NCI-H2196 treated with DMSO at 0.1 percent for 48 hours (cell line): Measurements from ENCODE around the gene CABLES1.
A peak's percentile ranks its signal among the peaks of the same experiment; 100 is the strongest.
"Not testable (repeated sequence)": the region's sequence is repeated elsewhere in the genome, so short reads cannot be mapped to it uniquely, and the experiment has no call there.

Experiments
- DNase-seq: peaks from one replicate; lab custom pipeline; 2025; ENCODE audit not compliant: unreplicated experiment; lab: John Stamatoyannopoulos, UW

CABLES1 gene

DNA sequence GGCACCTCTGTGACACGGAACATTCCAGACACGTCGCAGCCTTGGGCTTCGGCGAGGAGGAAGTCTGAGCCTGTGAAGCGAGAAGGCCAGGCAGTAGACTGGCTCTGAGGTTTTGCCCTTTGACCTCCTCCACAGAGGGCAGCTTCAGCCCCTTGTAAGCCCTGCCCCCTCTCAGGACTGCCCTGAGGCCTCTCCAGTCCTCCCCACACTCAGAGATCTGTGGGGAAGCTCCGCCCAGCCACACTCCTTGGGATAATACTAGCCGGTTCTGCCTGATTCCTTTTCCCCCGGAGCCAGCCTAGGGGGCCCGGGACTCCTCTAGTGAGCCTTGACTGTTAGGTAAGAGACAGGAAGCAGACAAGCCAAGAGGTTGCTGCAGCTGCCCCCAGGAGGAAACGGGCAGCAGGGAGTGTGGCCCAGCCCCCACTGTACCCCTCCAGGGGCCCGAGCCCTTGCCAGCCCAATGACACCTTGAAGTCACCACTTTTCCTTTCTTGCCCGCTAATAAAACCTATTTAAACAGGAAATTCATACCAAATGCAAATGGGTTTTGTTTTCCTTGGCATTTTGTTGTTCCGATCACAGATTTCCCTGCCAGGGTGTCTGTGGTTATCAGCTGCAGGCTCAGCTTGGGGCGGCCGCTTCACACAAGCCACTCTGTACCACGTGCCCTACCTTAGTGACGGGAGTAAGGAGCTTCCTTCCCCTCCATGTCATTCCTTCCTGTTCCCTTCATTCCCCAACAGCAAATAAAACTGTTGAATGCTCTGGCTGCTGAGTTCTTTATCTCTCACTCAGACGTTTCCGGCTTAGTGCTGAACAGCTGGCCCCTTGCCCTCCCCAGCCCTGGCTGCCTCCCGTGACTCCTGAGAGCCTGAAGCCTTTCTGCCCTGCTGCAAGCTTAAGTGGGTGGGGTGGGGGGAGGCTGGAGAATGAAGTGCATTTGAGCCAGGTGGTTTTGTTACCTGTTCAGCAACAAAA, 124.7 kb downstream of the CABLES1 start:
- peak; percentile 92 for DNase-seq

DNA sequence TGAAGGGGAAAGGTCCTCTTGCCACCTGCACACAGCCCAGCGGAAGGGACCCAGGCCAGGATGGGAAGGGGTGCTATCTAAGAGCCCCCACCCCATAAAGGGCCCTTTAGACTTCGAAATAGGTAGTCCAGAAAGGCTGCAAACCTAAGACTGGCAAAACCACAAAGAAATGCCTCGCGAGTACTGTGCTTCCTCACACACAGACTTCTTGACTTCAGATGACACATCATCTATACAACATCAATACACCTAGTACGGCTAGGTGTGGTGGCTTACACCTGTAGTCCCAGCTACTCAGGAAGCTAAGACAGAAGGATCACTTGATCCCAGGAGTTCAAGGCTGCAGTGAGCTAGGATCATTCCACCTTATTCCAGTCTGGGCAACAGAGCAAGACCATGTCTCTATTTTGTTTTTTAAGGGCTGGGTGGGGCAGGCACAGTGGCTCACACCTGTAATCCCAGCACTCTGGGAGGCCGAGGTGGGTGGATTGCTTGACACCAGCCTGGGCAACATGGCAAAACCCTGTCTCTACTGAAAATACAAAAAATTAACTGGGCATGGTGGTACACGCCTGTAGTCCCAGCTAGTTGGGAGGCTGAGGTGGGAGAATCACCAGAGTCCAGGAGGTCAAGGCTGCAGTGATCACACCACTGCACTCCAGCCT, 125.8 kb downstream of the CABLES1 start:
- no peak for DNase-seq

DNA sequence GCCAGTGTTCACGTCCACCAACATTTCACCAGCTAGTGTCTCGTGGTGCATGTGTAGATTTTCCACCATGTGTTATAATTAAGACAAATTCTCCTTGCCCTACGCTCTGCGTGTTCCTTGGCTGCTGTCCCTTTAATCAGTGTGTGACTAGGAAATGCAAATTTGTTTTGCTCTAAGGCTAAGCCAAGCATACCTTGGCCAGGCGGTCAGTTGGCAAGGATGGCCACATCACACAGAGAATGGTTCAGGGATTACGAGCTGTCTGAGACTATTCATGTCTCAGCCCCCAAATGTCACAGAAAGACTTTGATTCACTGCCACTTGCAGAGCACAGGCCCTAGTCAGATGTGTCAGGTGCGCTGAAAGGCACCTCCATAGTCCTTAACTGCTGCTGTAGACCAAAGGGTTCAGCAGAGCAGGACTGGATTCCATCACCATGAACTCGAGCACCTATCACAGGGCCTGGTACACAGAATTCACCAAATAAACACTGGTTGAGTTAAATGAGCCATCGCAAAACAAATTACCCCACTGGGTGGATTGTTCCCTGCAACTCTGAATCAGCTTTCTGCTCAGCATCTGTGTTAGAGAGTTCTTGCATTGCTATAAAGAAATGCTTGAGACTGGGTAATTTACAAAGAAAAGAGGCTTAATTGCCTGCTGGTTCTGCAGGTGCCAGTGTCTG, 128.4 kb downstream of the CABLES1 start:
- DNase-seq = no peak

DNA sequence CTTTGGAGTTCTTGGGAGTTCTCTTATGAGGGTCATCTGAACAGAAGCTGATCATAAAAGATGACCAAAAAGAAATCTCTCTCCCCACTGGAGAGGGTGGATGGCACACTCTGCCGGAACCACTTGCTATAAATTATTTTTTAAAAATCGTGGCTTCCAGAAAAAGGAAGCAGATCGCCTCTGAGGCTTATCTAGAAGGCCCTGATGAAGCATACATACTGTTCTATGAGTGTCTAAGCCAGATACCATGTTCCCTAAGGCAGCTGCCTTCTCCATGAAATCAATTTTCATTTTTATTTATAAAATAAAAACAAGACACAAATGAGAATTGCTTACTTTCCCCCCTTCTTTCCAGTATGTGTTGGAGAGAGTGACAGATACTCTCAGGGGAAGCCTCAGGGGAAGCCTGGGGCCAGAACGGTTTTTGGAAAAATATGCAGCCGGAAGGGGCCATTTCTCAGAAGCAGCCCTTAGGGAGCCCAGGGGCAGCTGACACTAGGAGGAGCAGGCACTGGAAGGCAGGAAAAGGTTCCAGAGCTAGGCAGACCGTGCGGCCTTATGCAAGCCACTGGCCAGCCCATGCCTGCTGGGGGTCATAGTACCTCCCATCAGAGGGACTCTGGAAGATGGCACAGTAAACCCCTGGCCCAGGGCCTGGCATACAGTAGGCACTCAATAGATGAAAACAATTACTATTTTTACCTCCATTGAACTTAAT, 130.6 kb downstream of the CABLES1 start:
- no peak for DNase-seq

DNA sequence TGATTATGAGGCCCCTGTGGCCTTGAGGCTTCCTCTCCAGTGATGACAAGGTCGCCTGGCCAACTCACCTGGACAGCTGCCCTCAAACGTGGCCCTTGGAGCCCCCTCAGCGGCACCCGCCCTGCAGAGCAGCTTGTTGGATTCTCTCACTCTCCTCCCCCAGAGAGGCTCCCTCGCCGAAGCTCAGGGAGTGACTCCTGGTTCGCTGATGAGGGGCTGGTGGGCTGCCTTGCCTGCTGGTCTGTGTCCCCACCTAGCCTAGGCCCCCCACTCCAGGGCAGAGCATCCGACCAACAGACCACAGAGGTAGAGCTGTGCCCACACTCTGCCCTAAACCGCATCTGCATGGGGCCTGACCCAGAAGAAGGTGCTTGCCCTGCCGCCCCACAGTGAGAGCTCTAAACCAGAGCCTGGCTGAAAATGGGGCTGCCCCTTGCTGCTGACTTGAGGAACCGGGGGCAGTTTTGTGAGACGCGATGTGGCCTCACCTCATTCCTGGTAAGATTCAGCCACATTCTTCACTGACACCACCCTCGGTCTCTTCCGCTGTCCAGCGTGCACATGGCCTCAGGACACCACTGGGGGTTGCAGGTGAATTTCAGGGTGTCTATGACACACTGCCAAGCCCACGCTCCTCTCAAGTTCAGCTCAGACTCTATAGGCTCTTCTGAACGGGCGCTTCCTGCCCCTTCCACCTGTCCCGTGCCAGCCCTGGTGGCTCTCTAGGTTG, 131.6 kb downstream of the CABLES1 start:
- DNase-seq = no peak

DNA sequence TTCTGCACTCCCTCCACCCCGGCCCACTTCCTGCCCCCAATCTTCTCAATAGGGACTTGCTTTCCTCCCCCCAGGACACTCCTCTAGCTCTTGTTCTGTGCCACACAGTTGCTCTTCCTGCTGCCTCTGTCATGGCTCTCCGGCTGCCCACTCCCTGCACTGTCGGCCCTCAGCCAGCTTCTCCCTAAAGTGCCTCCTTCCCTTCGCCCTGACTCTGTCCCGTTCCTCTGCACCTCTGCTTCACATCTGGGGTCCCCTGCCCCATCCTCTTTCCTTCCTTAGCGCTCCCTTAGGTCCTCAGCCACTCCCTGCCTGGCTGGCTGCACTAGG, 132.1 kb downstream of the CABLES1 start:
- no peak for DNase-seq

DNA sequence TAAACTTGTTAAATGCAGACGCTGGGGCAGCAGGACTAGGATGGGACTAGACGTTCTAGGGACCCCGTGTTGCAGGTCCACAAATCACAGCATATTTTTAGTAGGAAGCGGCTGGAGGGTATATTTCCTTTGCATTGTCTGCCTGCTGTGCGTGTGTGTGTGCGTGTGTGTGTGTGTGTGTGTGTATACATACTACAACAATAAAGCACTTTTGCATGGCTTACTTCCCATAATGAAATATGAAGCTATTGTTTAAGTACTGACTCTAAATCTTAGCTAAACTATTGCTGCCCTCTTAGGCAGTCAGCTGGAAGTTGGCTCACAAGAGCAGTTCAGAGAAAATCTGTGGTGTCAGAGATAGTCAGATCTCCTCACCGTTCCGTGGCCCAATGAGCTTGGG, 133.4 kb downstream of the CABLES1 start:
- no peak for DNase-seq

DNA sequence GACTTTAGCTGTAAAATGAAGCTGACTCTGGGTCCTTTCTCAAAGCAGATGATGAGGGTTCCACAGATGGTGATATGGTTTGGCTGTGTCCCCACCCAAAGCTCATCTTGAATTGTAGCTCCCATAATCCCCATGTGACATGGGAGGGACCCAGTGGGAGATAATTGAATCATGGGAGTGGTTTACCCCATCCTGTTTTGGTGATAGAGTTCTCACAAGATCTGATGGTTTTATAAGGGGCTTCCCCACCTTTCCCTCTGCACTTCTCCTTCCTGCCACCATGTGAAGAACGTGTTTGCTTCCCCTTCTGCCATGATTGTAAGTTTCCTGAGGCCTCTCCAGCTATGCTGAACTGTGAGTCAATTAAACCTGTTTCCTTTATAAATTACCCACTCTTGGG, 133.8 kb downstream of the CABLES1 start:
- not testable (repeated sequence) for DNase-seq

DNA sequence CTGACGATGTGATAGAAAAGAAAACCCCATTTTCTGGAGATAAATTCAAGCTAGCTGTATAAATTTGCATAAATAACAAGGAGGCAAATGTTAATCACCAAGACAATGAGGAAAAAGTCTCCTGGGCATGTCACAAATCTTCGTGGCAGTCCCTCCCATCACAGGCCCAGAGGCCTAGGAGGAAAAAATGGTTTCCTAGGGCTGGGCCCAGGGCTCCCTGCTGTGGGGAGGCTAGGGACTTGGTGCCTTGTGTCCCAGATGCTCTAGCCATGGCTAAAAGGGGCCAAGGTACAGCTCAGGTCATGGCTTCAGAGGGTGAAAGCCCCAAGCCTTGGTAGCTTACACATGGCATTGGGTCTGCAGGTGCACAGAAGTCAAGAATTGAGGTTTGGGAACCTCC, 134.6 kb downstream of the CABLES1 start:
- no peak for DNase-seq

DNA sequence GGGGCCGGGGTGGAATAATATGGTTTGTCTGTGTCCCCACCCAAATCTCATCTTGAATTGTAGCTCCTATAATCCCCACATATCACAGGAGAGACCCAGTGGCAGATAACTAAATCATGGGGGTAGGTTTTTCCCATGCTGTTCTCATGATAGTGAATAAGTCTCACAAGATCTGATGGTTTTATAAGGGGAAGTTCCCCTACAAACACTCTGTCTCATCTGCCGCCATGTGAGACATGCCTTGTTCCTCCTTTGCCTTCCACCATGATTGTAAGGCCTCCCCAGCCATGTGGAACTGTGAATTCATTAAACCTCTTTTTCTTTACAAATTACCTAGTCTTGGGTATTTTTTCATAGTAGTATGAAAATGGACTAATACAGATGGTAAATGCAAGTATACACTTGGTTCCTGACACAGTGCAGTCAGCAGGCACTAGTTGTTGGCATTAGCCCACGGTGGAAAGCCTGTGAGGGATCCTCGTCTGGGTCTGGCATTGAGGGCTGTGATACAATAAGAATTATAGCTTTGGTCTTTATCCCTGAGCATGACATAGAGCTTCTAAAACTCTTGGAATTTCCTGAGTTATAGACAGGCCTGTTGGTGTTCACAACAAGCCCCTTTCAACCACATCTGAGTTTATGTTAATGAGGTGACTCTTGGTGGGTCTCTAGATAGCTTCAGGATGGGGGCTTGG, 135.8 kb downstream of the CABLES1 start:
- no peak for DNase-seq

DNA sequence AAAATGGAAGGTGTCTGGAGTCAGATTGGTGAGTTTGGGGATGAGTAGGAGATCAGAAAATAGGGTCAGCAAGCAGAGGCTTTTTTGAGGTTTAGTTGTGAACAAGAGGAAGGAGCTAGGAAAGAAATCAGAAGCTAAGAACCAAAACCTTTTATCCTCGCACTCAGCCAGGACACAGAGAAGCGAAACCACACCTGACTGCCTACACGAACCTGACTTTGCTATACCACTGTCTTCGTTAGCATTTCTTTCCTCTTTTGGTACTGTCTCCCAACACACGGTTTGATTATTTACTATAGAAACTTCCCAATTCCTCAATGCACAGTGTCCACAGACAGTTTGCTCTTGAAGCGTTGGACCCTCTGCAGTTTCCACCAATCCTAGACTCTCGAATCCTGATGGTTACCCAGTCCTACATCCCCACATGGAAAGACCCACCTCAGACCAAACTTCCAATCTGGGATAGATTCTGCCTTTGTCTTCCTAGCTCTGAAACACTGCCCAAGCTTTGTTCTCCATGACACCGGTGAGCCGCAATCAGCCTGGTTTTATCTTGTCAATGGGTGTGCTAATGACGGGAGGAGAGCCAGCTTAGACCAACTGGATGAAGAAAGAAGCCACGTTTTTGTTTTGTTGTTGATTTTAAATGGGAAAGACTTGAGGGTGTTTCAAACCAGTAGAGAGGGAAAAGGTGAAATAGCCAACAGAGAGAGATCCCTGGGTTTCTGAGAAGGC, 137.4 kb downstream of the CABLES1 start:
- DNase-seq = no peak

DNA sequence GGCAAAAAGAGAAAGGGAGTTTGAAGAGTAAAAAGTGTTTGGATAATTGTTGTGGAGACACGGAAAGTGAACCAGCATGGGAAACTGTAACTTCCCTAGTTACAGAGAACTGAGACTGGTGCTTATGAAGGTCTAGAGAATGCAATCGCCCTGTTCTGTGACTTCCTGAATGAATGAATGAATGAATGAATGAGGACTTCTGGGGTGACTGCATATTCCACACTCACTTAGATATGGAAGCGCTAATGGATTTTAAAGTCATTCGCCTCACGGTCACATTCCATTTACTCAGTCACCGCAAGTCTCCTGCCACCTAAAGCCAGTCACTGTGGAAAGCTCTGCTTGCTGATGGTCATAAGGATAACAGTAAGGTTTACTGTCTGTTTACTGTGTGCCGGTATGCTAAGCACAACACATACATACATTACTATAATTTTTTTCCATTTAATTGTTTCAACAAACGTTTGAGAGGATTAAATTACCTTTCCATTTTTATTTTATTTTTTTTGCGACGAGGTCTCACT, 138.2 kb downstream of the CABLES1 start:
- DNase-seq = no peak

DNA sequence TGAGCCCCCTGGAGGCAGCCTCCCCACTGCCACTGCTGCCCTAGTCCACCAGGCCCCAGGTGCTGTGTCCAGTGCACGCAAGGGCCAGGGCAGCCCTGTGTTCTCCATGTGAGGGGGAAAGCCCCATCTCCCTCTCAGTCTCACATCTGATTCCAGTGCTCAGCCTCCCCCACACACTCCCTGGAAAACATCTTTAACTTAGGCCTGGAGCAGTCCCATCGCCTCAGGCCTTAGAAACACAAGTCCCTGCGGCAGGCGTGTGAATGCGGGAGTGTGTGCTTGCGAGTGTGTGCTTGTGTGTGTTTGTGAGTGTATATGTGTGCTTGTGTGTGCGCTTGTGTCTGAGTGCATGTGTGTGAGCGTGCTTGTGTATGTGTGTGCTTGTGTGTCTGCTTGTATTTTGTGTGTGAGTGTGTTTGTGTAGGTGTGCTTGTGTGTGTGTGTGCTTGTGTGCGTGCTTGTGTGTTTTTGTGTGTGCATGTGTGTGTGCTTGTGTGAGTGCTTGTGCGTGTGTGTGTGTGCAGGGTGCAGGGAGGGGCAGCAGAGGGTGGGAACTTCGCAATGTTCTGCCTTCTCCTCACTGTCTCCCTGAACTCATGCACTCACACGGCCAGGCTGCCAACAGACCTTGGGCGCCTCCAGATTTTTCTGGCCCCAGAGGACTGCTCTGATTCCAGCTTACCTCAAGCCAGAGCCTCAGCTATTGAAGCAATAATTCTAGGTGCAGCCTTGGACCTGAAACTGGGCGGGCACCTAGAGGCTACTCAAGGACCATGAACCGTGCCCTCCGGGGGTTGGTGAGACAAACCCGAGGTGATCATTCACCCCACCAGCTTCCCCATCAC, 139.6 kb downstream of the CABLES1 start:
- no peak for DNase-seq

DNA sequence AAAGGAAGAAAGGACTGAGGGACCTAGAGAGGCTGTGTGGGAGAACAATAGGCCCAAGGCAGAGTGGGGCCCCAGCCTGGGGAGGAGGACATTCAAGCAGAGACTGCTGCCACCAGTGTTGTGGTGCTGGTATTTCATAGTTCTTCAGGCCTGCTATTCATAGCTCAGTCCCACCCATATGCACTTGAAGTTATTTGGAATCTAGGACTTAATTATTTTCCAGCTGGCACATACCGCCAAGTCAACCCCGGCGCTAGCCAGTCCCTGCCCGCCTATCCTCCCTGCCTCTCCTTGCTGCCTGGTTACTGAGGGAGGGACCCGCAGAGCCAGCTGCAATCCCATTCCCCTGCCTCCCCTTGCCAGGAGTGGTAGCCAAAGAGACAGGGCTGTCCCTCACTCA, 141.2 kb downstream of the CABLES1 start:
- DNase-seq = no peak

DNA sequence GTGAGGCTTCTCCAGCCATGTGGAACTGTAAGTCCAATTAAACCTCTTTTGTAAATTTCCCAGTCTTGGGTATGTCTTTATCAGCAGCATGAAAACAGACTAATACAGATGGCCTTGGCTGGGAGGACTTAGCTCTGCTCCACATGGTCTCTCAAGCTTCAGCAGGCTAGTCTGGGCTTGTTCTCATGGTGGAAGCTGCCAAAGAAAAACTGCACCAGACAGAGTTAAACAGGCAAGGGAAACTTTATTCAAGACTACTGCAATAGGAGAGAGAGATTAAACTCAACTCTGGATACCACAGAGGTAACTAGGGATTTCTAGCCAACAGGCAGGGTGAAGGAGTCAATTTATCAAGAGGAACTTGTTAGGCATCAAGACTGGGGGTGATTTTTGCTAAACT, 142.1 kb downstream of the CABLES1 start:
- DNase-seq = no peak

DNA sequence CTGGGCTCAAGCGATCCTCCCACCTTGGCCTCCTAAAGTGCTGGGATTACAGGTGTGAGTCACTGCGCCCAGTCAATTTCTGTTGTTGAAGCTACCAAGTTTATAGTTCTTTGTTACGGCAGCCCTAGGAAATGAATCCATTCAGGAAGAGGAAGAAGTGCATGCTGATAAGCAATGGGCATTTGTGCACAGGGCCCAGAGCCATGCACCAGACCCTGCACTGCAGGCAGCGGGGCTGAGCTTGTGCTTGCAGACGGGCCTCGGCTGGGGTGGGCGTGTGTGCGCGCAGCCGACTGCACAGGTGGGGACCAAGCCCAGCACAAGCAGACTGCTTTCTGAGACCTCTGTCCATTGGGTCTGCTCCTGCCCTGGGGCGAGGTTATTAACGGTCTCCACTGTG, 144.6 kb downstream of the CABLES1 start:
- no peak for DNase-seq

DNA sequence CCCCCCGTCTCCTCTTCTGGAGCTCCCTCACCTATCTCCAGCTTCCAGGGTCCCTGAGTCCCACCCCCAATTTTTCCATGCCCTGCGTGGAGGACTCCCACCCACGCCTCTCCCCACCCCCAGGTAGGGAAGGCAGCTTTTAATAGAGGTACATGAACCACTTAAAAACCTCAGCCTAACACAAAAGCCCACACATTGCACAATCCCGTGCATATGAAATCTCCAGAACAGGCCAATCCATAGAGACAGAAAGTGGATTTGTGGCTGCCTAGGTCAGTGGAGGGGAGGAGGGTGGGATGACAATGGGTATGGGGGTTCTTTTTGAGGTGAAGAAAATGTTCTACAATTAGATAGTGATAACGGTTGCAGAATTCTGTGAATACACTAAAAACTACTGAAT, 145.6 kb downstream of the CABLES1 start:
- no peak for DNase-seq
